Activated gamma-delta T cell treated with anti-CD3 and anti-CD28 coated beads, Interleukin-2, amount 50 U/mL, for 16 hours (primary cell): ENCODE results near the gene IRX4.
"Not testable (repeated sequence)": the region's sequence is repeated elsewhere in the genome, so short reads cannot be mapped to it uniquely, and the experiment has no call there.

Experiments
- DNase-seq: peaks from one replicate; pipeline ENCODE4 v3.0.0-alpha.2; 2020; ENCODE audit warnings: low read depth

The IRX4 gene

DNA sequence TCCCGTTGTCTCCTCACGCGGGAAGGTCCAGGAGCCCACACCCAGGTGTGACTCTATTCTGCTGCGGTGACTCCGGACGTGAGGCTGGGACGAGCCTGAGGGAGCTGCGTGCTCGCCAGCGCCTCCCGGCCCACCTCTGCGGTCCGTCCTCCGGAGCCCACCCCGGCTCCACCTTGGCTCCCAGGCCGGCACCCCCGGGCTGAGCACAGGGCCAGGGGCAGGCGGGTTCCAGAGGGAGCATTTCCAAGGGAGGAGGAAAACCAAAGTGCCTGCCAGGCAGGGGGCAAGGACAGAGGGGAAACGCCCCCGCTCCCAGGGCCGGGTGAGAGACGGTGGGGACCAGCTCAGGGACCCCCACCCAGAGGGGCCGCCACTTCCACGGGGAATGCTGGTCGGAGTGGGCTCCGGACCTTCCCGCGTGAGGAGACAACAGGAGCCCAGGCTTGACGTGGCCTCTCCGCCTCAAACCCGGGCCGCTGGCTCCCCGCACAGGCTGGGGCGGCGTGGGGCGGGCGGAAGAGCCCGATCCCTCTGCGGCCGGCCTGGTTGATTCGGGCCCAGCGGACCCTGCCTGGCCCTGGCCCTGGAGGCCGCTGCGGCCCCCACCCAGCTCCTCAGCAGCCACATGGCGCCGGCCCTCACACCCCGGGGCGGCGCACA, 26.0 kb downstream of the IRX4 start:
- DNase-seq: no peak

DNA sequence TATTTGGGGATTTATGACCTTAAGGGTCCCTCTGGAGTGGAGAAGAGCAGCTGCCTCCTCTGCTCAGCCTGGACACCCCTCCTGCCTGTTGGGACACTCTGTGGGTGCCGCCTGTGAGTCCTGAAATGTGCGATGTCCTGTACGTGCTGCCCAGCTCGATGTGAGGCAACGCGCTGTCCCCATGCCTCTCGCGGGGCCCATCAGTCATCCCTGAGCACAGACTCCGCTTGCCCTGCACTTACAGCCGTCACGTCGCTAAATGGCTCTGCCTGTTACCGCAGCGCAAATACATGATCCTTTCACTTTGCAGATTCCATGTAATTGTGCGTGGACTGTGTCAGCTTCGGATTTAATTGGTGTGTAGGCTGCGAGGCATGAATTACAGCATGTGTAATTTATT, 27.1 kb downstream of the IRX4 start:
- no peak for DNase-seq

DNA sequence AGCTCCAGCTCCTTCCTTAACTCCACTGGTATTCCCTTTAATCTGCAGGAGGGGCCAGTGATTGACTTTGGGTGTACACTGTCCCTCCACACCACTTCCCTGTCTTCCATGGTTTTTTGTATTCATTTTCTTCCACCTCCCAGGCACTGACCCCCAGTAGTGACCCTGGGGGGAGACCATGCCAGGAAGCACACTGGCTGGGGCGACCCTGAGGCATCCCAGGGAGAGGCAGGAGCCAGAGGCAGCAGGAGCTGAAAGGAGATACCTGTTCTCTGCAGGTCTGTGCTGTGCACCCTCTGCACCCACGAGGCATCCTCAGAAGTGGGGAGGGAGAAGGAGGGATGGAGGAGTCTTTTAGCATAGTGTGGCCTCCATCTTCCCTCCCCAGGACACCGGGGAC, 27.6 kb downstream of the IRX4 start:
- DNase-seq: no peak

DNA sequence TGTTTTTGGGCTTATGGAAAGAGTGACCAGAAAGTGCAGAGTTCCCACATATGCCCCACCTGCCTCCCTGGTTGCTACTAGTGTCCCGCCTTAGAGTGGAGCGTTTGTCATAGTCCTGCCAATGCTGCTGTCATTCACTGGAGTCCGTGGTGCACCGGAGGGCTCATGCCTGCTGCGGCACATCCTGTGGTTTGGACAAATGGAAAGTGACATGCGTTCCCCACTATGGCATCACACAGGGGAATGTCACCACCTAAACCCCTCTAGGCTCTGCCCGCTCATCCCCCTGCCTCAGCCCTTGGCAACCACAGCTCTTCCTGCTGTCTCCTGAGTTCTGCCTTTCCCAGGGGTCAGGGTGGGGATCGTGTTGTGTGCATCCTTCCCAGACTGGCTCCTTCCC, 29.2 kb downstream of the IRX4 start:
- DNase-seq: no peak

DNA sequence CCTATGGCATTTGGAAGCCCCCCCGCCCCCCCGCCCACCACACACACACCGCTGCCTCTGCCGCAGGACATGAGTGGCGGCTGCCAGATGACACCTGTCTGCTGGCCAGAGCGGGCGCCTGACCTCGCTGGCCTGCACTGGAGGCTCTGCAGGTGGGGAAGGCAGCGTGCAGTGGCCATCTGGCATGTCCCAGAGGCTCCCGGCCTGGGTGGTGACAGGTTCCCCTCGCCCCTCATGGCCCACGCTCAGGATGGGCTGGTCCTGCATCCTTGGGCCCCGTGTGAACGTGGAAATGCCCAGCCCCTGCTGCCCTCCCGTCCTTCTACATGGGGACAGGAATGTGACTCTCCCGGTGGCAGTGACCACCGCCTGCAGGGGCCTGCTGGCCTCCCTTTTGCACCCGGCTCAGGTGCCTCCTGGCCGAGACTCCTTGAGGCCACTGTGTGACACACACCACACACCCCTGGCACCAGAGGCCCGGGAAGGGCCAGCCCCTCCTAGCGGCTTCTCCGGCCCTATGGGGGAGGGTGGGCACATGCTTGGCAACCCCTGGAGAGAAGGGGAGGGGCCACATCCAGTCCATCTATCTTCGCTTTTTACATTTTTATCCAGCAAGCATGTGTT, 30.3 kb downstream of the IRX4 start:
- no peak for DNase-seq

DNA sequence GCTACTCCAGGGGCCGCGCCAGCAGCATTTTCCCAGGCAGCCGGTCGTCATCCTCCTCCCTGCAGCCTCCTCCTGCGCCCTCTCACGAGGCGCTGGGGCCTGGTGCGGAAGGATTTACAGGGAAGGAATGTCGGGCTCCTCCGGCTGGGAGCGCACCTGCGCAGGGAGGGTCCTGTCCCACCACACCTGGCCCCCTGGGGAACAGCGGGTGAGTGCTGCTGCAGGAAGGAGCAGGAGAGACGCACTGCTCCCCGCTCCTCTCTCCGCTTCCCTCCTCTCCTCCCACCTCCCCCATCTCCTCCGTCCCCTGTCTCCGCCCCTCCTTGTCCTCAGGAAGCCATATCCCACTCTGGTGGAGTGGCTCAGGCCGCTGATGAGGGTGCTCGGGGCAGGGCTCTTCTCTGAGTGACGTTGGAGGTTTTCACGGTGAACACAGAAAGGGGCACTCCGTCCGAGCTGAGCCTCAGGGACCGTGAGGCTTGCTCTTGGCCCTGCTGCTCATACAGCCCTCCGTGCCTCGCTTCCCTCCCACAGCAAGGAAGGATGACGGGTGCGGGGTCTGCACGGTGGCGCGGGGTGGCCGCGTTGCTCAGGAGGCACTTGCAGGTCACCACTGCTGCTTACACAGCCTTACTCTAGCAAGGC, 31.3 kb downstream of the IRX4 start:
- no peak for DNase-seq

DNA sequence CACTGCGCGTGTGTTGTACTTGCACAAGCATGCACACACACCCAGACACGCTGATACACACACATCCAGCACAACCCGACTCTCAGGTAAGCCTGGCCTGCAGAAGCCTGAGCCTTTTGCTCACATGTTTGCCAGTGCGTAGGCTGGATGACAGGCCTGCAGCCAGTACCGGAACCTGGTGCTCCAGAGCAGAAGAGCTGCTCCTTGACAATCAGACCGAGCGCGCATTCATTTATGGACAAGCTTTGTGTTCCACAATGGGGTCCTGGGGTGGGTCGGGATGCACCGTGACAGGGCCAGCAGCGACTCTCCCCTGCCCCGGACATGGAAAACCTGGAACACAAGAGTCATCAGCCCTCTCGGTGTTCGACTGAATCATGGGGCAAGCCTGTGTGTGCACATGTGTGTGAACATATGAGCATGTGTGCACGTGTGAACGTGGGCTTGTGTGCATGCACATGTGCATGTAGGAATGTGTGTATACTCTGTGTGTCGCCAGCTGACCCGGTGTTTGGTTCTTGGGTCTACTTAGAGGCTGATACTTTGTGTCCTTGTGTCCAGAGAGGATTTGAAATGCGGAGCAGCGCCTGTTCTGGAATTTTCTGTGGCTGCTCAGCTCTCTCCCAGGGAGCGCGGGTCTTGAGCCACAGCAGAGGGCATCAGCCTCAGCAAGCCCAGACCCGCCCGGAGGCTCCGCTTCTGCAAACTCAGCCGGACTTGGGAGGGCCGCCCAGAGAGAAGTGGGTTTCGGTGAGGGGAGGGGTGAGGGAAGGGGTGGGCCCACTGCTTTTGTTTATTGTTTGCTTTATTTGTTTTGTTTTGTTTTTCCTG, 32.2 kb downstream of the IRX4 start:
- no peak for DNase-seq

DNA sequence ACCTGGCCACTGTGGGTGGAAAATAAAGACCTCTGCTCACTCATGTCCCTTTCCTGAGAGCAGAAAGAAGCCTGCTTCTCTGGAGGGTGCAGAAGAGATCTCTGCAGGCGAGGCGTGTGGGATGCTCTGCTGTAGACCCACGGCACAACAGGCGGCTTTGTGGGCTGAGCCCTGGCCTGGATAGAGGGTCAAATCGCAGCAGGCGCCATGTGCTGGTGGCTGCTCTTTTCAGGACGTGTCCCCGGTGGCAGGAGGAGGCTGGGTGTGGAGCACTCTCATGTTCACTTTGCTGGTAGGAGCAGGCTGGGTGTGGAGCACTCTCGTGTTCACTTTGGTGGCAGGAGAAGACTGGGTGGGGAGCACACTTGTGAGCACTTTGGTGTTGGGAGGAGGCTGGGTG, 35.1 kb downstream of the IRX4 start:
- no peak for DNase-seq

DNA sequence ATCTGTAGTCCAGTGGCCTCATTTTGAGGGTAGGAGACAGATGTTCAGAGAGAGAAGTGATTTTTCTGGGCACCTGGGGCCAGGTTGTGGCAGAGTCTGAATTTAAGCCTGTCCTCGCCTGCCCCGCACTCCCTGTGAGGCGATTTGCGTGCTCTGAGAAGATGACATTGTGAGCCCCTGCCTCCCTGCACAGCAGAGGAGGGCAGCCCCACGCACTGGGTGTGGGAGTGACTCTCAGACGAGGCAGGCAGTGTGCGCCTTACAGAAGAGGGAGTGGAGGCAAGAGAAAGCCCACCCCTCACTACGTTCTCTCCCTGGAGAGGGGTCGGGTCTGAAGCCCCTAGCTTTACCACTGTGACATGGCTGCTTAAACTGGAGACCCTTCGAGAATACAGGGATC, 35.7 kb downstream of the IRX4 start:
- DNase-seq: no peak

DNA sequence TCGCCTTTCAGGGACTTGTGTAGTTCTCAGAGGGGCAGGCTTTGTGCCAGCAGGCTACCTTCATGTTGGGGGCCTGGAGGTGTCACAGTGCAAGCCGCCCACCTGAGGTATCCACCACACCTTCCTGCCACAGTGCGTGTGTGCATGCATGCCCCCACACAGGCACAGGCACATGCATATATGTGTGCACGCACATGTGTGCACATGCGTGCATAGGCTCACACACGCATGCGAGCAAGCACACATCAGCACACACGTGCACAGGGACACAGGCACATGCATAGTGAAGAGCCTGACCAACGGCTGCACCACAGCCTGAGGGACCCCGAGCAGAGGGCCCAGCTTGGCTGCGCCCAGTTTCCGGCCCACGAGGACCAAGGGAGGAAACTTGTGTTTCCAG, 36.1 kb downstream of the IRX4 start:
- no peak for DNase-seq

DNA sequence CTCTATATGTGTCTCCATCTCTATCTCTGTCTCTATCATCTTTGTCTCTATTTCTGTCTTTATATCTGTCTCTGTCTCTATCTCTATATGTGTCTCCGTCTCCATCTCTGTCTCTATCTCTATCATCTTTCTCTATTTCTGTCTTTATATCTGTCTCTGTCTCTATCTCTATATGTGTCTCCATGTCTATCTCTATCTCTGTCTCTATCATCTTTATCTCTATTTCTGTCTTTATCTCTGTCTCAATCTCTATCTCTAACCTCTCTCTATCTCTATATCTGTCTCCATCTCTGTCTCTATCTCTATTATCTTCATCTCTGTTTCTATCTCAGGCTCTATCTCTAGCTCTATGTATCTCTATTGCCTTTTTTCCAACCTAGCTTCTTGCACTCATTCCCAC, 37.0 kb downstream of the IRX4 start:
- no peak for DNase-seq

DNA sequence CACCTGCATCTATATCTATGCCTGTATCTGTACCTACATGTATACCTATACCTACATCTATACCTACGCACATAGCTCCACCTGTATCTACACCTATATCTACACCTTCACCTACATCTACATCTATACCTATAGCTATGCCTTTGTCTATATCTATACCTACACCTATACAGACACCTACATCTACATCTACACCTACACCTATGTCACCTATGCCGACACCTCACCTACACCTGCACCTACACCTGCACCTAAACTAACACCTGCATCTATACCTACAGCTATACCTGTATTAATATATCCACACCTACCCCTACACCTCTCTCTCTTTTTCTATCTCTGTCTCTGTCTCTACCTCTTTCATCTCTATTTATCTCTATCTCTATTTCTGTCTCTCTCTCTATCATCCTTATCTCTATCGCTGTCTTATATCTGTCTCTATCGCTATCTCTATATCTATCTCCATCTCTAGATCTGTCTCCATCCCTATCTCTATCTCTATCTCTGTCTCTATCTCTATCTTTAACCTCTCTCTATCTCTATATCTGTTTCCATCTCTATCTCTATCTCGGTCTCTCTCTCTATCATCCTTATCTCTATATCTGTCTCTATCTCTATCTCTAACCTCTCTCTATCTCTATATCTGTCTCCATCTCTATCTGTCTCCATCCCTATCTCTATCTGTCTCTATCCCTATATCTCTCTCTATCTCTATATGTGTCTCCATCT, 37.9 kb downstream of the IRX4 start:
- no peak for DNase-seq

DNA sequence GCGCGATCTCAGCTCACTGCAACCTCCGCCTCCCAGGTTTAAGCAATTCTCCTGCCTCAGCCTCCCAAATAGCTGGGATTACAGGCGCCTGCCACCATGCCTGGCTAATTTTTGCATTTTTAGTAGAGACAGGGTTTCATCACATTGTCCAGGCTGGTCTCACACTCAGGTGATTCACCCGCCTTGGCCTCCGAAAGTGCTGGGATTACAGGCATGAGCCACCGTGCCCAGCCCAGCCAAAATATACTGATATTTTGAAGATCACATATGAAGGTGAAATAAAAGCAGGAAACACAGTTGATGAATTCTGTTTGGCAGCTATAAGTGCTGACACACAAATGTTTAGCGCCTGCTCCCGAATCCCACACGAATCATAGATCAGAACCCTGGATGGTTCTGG, 39.0 kb downstream of the IRX4 start:
- not testable (repeated sequence) for DNase-seq

DNA sequence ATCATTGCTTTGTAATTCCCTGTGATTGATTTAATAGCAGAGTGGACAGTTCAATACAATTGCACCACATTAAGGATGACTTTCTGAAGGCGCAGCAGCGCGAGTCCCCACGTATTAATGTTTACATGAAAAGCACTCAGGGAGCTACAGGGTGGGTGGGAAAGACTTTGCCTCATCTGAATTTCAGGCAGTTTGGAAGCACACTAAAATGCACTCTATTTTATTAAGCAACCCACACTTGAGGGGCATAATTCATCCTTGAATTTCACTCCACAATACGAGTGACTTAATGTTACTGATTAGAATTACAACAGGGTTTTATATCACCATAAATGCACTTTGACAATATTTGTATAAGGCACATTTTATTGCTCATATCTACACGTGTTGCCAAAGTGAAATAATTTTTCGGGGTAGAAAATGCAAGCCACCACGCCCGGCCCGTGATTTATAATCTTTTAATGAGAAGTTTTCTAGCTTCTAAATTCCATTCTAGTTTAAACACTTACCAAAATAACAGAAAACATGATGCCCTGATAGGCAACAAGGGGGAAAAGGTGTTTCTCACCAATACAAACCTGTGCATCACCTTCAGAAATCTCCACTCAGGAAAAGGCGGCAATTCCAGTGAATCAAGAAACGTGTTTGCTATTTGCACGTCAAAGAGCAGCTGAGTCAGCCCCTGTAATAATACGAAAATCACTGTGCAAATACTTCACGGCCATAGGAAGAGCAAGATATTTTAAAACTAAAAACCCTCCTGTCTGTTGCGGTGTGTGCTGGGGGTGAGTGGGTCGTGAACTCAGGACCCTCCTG, 40.5 kb downstream of the IRX4 start:
- no peak for DNase-seq

DNA sequence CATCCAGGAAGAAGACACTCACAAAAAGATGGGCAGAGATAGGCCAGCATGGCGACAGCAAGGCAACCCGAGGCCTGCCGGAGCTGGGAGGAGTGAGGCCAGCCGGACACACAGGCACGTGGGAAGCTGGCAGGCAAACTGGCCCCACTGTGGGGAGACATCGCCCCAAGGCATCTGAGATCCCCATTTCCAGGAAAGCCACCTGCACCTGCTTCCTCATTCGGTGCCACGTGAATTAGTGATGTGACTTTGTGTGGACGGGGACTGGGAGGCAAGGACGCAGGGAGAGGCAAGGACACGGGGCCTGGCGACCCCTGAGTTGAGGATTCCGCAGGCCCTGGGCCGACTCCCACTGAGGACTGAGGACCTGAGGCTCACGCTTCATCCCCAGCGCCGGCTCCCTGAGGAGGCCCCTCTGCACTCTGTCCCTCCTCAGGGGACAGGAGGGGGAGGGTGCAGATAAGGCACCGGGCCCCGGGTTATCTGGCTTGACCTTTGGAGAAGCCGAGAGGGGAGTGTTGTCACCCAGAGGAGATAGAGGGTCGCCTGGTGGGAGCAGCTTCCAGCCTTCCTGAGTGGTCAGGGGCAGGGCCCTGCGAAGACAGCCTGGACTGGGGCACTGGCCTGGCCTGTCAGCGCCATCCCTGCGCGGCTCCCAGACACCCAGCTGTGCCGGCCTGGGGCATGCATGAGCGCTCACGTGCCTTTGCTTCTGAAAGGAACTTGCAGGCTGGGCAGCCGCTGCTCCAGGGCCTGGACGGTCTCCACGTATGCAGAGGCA, 41.8 kb downstream of the IRX4 start:
- DNase-seq: no peak

DNA sequence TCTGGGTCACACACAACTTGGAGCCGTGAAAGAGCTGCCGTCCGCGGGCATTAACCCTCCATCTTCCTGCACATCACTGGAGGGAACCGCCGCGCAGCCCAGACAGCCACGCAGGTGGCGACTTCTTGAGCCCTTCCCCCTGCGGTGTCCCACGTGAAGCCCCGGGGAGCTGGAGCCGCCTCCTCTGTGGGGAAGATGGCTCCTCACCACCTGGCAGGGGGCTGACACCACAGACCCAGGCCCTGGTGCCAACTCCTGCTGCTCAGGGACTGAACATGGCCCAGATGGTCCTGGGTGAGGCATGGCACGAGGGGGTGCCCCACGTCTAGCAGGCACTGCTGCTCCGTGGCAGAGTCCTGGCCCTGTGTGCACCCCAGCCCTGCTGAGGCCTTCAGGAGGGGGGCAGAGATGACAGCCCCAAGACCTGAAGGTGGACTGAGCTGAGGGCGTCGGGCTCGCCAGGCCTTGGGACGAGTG, 42.6 kb downstream of the IRX4 start:
- no peak for DNase-seq

DNA sequence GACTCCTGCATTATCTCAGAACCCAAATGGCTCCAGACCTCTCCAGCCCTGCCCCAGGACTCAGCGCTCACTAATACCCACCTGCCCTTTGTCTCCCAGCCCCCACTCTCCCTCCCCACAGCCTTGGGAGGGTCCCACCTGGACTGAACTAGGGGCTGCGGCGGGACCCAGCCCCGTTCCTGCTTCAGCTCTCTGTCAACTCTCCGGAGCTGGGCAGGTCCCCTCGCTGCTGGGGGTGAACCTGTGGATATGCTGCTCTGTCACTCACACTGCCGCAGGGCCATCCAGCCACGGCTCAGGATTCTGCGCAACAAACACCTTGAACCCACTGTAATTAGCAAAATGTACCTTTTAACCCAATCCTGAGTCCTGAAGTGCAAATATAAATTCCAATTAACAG, 44.7 kb downstream of the IRX4 start:
- no peak for DNase-seq

DNA sequence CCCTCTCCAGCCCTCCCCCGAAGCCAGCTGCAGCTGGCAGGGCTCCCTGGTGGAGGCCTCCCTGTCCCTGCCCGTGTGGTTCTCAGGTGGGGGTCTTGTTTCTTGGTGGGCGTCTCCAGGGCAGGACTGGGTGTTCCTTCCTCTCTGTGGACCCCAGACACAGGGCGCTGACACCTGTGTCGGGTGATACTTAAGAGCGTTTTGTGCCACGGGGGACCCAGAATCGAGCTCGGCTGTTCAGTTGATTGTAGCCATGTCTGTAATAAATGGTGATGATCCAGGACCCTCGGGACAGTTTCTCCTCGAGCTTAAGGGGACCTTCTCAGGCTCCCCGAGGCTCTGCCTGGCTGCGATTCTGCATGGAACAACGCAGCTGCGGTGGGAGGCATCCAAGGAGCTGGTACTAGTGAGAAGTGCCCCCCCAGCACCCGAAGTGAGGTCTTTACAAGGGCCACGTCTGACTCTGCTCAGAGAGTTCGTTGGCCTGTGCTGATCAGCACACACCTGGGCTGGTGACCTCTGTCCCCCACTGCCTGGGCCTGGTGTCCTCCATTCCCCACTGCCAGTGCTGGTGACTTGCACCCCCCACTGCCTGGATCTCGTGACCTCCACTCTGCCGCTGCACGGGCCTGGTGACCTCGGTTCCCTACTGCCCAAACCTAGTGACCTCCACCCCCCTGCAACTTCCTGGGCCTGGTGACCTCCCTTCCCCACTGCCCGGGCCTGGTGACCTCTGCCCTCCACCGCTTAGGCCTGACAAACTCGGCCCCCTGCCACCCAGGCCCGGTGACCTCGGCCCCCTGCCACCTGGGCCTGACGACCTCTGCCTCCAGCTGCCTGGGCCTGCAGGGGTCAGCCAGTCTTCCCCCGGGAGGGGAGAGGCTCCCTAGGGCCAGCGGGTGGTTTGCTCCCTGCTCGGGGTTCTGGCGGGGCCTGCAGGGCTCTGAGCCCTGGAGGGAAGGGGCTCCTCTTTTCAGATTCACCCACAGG, 45.5 kb downstream of the IRX4 start:
- no peak for DNase-seq
